ENCODE measurements around the gene GRIK4.

DNA sequence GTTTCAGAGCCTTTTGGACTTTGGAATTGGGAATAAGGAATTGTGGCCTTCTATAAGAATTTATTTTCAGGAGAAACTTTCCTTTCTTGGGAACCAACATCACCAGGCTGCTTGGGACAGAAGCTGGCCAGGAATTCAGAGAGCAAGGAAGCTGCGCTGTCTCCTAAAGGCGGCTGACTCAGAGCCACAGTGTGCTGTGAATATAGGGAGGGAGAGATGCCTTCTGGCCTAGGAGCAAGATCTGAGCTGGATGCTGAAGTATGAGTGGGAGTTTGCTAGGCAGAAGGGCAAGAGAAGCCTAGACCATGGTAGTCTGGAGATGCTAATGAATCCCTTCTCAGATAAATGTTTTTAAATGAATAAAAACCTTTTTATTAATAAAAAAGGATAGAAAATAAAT lies 298.7 kb downstream of the GRIK4 start:
- TF ChIP-seq, protein P1, sequence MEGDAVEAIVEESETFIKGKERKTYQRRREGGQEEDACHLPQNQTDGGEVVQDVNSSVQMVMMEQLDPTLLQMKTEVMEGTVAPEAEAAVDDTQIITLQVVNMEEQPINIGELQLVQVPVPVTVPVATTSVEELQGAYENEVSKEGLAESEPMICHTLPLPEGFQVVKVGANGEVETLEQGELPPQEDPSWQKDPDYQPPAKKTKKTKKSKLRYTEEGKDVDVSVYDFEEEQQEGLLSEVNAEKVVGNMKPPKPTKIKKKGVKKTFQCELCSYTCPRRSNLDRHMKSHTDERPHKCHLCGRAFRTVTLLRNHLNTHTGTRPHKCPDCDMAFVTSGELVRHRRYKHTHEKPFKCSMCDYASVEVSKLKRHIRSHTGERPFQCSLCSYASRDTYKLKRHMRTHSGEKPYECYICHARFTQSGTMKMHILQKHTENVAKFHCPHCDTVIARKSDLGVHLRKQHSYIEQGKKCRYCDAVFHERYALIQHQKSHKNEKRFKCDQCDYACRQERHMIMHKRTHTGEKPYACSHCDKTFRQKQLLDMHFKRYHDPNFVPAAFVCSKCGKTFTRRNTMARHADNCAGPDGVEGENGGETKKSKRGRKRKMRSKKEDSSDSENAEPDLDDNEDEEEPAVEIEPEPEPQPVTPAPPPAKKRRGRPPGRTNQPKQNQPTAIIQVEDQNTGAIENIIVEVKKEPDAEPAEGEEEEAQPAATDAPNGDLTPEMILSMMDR (IDR thresholded peaks at IDR 0.05) = no peak
- TF ChIP-seq POLR2A (IDR thresholded peaks at IDR 0.05) = no peak
